ENCODE measurements around the gene IFRD1.
A peak's percentile ranks its signal among the peaks of the same experiment; 100 is the strongest.

Gene IFRD1

DNA sequence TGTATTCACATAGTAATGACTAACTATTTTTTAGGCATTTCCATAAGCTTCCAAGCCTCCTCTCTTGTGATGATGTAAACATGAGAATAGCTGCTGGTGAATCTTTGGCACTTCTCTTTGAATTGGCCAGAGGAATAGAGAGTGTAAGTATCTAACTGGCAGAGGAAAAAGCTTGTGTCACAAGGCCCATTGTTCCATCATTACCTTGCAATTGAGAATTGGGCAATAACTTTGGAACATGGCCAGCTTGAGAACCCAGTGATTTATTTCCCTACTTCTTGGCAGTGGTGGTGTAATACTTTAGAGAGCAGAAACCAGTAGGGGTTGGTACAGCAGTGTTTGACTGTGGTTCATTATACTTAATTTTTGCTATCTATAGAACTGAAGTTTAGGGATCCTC, 12.0 kb downstream of the IFRD1 start:
- Histone ChIP-seq H3K27ac (ENCODE audit: low read length) (no peak overlapping the region), H3K9me3 (ENCODE audit: control insufficient read depth in 1 of 2, low read length in 2 of 2) (no peaks in the 10 kb centered on the region)

GRCh38 chr7:112467867-112468266, 17.6 kb downstream of the IFRD1 start:
- Histone ChIP-seq H3K27me3 (ENCODE audit: low read depth, low read length) (no peaks in the 10 kb centered on the region), H3K9me3 (ENCODE audit: control insufficient read depth in 1 of 2, low read length in 2 of 2) (no peaks in the 10 kb centered on the region), H3K4me1 (ENCODE audit: control insufficient read depth in 1 of 2, insufficient read depth in 2 of 2, low read length in 2 of 2) (peaks cover 0 to 6% of the 10 kb centered on the region in 2 donors), H3K27ac (ENCODE audit: low read length) (no peak overlapping the region), H3K4me3 (ENCODE audit: low read depth in 1 of 2, low read length in 2 of 2) (no peak overlapping the region), H3K36me3 (ENCODE audit: control insufficient read depth in 1 of 2, insufficient read depth in 2 of 2, low read length in 2 of 2) (peaks cover 46 to 56% of the 10 kb centered on the region in 2 donors)

More for the DNA sequence above, 12.0 kb downstream of the IFRD1 start:
- Histone ChIP-seq H3K27me3 (ENCODE audit: low read depth, low read length) (no peaks in the 10 kb centered on the region), H3K4me3 (ENCODE audit: low read depth in 1 of 2, low read length in 2 of 2) (no peak overlapping the region), H3K36me3 (ENCODE audit: control insufficient read depth in 1 of 2, insufficient read depth in 2 of 2, low read length in 2 of 2) (peaks cover 60 to 61% of the 10 kb centered on the region in 2 donors), H3K4me1 (ENCODE audit: control insufficient read depth in 1 of 2, insufficient read depth in 2 of 2, low read length in 2 of 2) (peaks cover 5 to 24% of the 10 kb centered on the region in 2 donors)

GRCh38 chr7:112470194-112470593, 19.9 kb downstream of the IFRD1 start:
- H3K36me3 ChIP-seq (ENCODE audit: control insufficient read depth in 1 of 2, insufficient read depth in 2 of 2, low read length in 2 of 2), result peaks cover 44 to 50% of the 10 kb centered on the region in 2 donors
- H3K27me3 ChIP-seq (ENCODE audit: low read depth, low read length), result no peaks in the 10 kb centered on the region
- no peaks in the 10 kb centered on the region for H3K9me3 ChIP-seq (ENCODE audit: control insufficient read depth in 1 of 2, low read length in 2 of 2)
- no peak overlapping the region for H3K27ac ChIP-seq (ENCODE audit: low read length)
- no peaks in the 10 kb centered on the region for H3K4me1 ChIP-seq (ENCODE audit: control insufficient read depth in 1 of 2, insufficient read depth in 2 of 2, low read length in 2 of 2)
- H3K4me3 ChIP-seq (ENCODE audit: low read depth in 1 of 2, low read length in 2 of 2), result no peak overlapping the region

DNA sequence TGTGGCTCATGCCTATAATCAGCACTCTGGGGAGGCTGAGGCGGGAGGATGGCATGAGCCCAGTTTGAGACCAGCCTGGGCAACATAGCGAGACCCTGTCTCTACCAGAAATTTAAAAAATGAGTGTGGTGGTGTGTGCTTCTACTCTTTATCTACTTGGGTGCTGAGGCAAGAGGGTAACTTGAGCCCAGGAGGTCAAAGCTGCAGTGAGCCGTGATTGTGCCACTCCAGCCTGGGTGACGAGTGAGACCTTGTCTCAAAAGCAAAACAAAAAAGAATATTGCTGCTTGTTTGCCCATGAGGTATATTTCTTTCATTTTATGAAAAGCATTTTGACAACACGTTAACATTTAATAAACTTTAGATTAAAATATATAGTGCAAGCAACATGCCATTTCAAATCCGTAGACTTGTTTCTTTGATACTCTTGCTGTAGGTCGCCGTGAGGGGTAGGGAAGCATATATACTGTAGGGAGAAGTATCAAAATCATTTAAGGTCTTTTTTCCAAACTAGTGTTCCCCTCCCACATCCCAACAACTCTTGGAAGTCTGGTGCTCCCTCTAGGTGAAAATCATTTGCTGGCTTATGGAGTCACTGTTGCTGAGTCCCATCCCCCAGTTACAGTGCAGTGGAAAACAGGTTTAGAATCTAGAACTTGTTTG, 26.3 kb downstream of the IFRD1 start:
- H3K4me3 ChIP-seq (ENCODE audit: low read depth in 1 of 2, low read length in 2 of 2), result no peak overlapping the region
- no peaks in the 10 kb centered on the region for H3K9me3 ChIP-seq (ENCODE audit: control insufficient read depth in 1 of 2, low read length in 2 of 2)
- H3K4me1 ChIP-seq (ENCODE audit: control insufficient read depth in 1 of 2, insufficient read depth in 2 of 2, low read length in 2 of 2), result no peaks in the 10 kb centered on the region
- H3K27me3 ChIP-seq (ENCODE audit: low read depth, low read length), result no peaks in the 10 kb centered on the region
- peaks cover 33 to 36% of the 10 kb centered on the region in 2 donors for H3K36me3 ChIP-seq (ENCODE audit: control insufficient read depth in 1 of 2, insufficient read depth in 2 of 2, low read length in 2 of 2)
- no peak overlapping the region for H3K27ac ChIP-seq (ENCODE audit: low read length)

- Histone ChIP-seq H3K27me3 (ENCODE audit: low read depth, low read length) (no peaks in the 10 kb centered on the region), H3K9me3 (ENCODE audit: control insufficient read depth in 1 of 2, low read length in 2 of 2) (no peaks in the 10 kb centered on the region), H3K27ac (ENCODE audit: low read length) (peak overlapping the region; percentile 67), H3K36me3 (ENCODE audit: control insufficient read depth in 1 of 2, insufficient read depth in 2 of 2, low read length in 2 of 2) (peaks cover 3 to 5% of the 10 kb centered on the region in 2 donors), H3K4me1 (ENCODE audit: control insufficient read depth in 1 of 2, insufficient read depth in 2 of 2, low read length in 2 of 2) (peaks cover 0 to 9% of the 10 kb centered on the region in 2 donors), H3K4me3 (ENCODE audit: low read depth in 1 of 2, low read length in 2 of 2) (no peak overlapping the region)
Measured at GRCh38 chr7:112481121-112481736, 31.0 kb downstream of the IFRD1 start.

DNA sequence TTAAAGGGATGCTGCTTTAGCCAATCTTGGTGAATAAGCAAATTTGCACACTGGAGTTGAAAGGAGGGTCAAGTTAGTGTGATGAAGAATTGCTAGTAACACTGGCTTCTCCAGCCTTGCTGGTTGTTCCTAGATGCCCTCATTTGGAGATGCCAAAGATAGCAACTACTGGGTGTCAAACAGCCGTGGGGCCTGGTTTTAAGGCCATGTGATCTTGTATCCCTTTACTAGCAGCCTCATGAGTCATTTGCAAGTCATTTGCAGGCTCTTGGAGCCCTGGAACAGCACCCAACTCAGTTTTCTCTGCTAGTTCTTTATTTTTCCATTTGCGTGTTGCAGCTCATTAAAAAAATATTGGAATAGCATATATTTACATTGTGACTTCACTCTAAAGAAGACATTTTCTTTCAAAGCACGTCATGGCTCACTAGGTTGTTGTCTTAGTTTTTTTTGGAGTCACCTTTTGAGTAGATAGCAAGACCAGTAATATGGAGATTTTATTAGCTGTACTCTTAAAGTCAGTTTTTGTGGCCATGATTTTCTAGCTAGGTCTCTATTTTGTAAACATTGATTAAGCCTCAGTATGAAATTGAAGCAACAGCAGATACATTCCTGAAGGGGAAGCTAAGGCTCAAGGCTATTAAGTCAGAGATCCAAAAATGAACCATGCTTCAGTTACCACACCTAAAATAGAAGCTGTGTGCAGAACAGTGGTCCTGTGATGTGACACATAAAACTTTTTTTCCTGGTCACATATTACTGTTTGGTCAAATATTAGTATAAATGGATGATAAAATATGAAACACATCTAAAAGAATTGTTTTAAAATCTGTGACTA, 31.8 kb downstream of the IFRD1 start:
- H3K27ac ChIP-seq (ENCODE audit: low read length), result peak overlapping the region; percentile 67

DNA sequence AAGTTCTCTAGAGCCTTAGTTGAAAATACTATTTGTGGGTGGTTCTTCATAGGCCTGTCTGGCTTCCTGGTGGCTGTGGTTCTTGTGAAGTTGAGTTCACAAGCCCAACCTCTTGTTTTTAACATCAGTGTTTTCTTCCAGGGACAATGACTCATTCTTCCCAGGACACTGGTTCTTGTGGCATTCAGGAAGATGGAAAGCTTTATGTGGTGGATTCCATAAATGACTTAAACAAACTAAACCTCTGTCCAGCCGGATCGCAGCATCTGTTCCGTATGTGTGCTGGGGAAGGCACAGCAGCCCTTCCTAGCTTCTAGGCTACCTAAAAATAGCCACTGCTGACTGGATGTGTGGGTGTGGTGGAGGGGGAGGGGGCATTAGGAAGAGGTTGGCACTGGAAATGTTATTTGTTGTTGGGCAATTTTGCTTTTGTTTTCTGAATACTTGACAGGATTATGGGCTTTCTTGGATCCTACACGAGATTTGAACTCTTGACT, 34.5 kb downstream of the IFRD1 start:
- H3K36me3 ChIP-seq (ENCODE audit: control insufficient read depth in 1 of 2, insufficient read depth in 2 of 2, low read length in 2 of 2), result no peaks in the 10 kb centered on the region
- H3K9me3 ChIP-seq (ENCODE audit: control insufficient read depth in 1 of 2, low read length in 2 of 2), result no peaks in the 10 kb centered on the region
- H3K27ac ChIP-seq (ENCODE audit: low read length), result peak overlapping the region; percentile 56
- H3K4me3 ChIP-seq (ENCODE audit: low read depth in 1 of 2, low read length in 2 of 2), result no peak overlapping the region
- no peaks in the 10 kb centered on the region for H3K27me3 ChIP-seq (ENCODE audit: low read depth, low read length)
- H3K4me1 ChIP-seq (ENCODE audit: control insufficient read depth in 1 of 2, insufficient read depth in 2 of 2, low read length in 2 of 2), result peaks cover 0 to 9% of the 10 kb centered on the region in 2 donors

More for the DNA sequence above, 31.8 kb downstream of the IFRD1 start:
- no peak overlapping the region for H3K4me3 ChIP-seq (ENCODE audit: low read depth in 1 of 2, low read length in 2 of 2)
- H3K9me3 ChIP-seq (ENCODE audit: control insufficient read depth in 1 of 2, low read length in 2 of 2), result no peaks in the 10 kb centered on the region
- no peaks in the 10 kb centered on the region for H3K27me3 ChIP-seq (ENCODE audit: low read depth, low read length)
- H3K36me3 ChIP-seq (ENCODE audit: control insufficient read depth in 1 of 2, insufficient read depth in 2 of 2, low read length in 2 of 2), result peaks cover 0 to 5% of the 10 kb centered on the region in 2 donors
- H3K4me1 ChIP-seq (ENCODE audit: control insufficient read depth in 1 of 2, insufficient read depth in 2 of 2, low read length in 2 of 2), result peaks cover 0 to 9% of the 10 kb centered on the region in 2 donors

DNA sequence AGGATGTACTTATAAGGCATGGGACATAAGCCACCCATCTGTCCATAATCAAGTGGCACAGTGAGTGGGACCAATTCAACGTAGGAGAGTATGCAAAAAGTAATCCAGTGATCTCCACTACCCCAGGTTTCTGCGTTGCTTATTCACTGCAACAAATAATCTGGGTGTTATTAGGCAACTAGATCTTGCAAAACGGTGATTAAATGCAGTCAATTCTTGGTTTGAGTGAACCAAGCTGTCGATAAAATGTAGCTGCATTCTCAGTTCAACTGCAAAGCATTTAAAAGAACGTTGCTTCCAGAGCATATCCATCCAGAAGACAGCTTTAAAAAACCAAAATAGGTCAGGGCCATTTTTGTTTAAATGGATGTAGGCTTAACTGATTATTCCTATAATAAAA, 35.5 kb downstream of the IFRD1 start:
- H3K4me1 ChIP-seq (ENCODE audit: control insufficient read depth in 1 of 2, insufficient read depth in 2 of 2, low read length in 2 of 2), result peaks cover 0 to 9% of the 10 kb centered on the region in 2 donors
- no peaks in the 10 kb centered on the region for H3K9me3 ChIP-seq (ENCODE audit: control insufficient read depth in 1 of 2, low read length in 2 of 2)
- no peak overlapping the region for H3K4me3 ChIP-seq (ENCODE audit: low read depth in 1 of 2, low read length in 2 of 2)
- no peaks in the 10 kb centered on the region for H3K27me3 ChIP-seq (ENCODE audit: low read depth, low read length)
- peaks cover 0 to 6% of the 10 kb centered on the region in 2 donors for H3K36me3 ChIP-seq (ENCODE audit: control insufficient read depth in 1 of 2, insufficient read depth in 2 of 2, low read length in 2 of 2)
- no peak overlapping the region for H3K27ac ChIP-seq (ENCODE audit: low read length)

GRCh38 chr7:112487457-112488263, 37.4 kb downstream of the IFRD1 start:
- peaks cover 0 to 6% of the 10 kb centered on the region in 2 donors for H3K36me3 ChIP-seq (ENCODE audit: control insufficient read depth in 1 of 2, insufficient read depth in 2 of 2, low read length in 2 of 2)
- peaks cover 0 to 9% of the 10 kb centered on the region in 2 donors for H3K4me1 ChIP-seq (ENCODE audit: control insufficient read depth in 1 of 2, insufficient read depth in 2 of 2, low read length in 2 of 2)
- H3K4me3 ChIP-seq (ENCODE audit: low read depth in 1 of 2, low read length in 2 of 2), result no peak overlapping the region
- no peaks in the 10 kb centered on the region for H3K9me3 ChIP-seq (ENCODE audit: control insufficient read depth in 1 of 2, low read length in 2 of 2)
- no peaks in the 10 kb centered on the region for H3K27me3 ChIP-seq (ENCODE audit: low read depth, low read length)
- no peak overlapping the region for H3K27ac ChIP-seq (ENCODE audit: low read length)

DNA sequence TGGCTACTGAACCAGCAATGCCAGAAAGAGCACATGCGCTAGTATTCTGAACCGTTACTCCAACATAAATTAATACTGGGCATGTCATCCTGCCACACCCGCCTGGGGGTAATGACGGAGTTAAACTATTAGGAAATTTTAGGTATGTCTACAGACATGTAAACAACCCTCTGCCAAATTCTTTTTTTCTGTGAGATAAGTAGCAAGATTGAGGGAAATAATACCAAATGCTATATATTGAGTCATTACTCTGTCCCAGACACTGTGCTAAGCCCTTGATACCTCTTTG, 37.9 kb downstream of the IFRD1 start:
- H3K9me3 ChIP-seq (ENCODE audit: control insufficient read depth in 1 of 2, low read length in 2 of 2), result no peaks in the 10 kb centered on the region
- peaks cover 0 to 6% of the 10 kb centered on the region in 2 donors for H3K36me3 ChIP-seq (ENCODE audit: control insufficient read depth in 1 of 2, insufficient read depth in 2 of 2, low read length in 2 of 2)
- no peak overlapping the region for H3K27ac ChIP-seq (ENCODE audit: low read length)
- peaks cover 0 to 9% of the 10 kb centered on the region in 2 donors for H3K4me1 ChIP-seq (ENCODE audit: control insufficient read depth in 1 of 2, insufficient read depth in 2 of 2, low read length in 2 of 2)
- no peaks in the 10 kb centered on the region for H3K27me3 ChIP-seq (ENCODE audit: low read depth, low read length)
- H3K4me3 ChIP-seq (ENCODE audit: low read depth in 1 of 2, low read length in 2 of 2), result no peak overlapping the region
